ENCODE measurements around the gene PRR20G. TPM values are rescaled to one million over a fixed set of nuclear protein-coding genes. Genes with fewer than 3 reads are reported as not detected.

PRR20G gene
- total and polyA plus RNA-seq, 8 donors, result not detected

- intact Hi-C loops (cut with DNase I), result loop anchor here in 1 of 2 donors (10.0 kb wide), 1 partner anchor 208 kb away; no protein-coding TSS in a partner anchor
- DNase-seq, result no peak
These were observed 31.0 kb downstream of the PRR20G start for GRCh38 chr3:127256733-127257271.

GRCh38 chr3:127256138-127256537 is 31.7 kb downstream of the PRR20G start:
- intact Hi-C loops (cut with DNase I), result loop anchor here in 1 of 2 donors (10.0 kb wide), 1 partner anchor 209 kb away; no protein-coding TSS in a partner anchor
- Histone ChIP-seq H3K4me3 (no peak overlapping the region), H3K27ac (no peak overlapping the region), H3K36me3 (no peaks in the 10 kb centered on the region), H3K9me3 (no peaks in the 10 kb centered on the region), H3K27me3 (no peaks in the 10 kb centered on the region), H3K4me1 (no peaks in the 10 kb centered on the region)
- no peak for TF ChIP-seq CTCF (IDR thresholded peaks at IDR 0.05)
- ATAC-seq, result no peak
- DNase-seq, result no peak

More at GRCh38 chr3:127256733-127257271, 31.0 kb downstream of the PRR20G start:
- H3K27ac ChIP-seq, result no peak overlapping the region
- no peak for TF ChIP-seq CTCF (IDR thresholded peaks at IDR 0.05)
- no peaks in the 10 kb centered on the region for H3K4me1 ChIP-seq
- H3K9me3 ChIP-seq, result no peaks in the 10 kb centered on the region
- no peak for ATAC-seq
- no peaks in the 10 kb centered on the region for H3K36me3 ChIP-seq
- H3K4me3 ChIP-seq, result no peak overlapping the region
- no peaks in the 10 kb centered on the region for H3K27me3 ChIP-seq

- no peaks in the 10 kb centered on the region for H3K36me3 ChIP-seq
- no peaks in the 10 kb centered on the region for H3K9me3 ChIP-seq
- no peaks in the 10 kb centered on the region for H3K4me1 ChIP-seq
- no peaks in the 10 kb centered on the region for H3K27me3 ChIP-seq
- intact Hi-C loops (cut with DNase I), result loop anchor here in 1 of 2 donors (10.0 kb wide), 1 partner anchor 209 kb away; no protein-coding TSS in a partner anchor
- H3K27ac ChIP-seq, result no peak overlapping the region
- ATAC-seq (no peak), DNase-seq (no peak)
- TF ChIP-seq CTCF (IDR thresholded peaks at IDR 0.05), result no peak
- no peak overlapping the region for H3K4me3 ChIP-seq
These were observed 32.3 kb downstream of the PRR20G start for GRCh38 chr3:127255516-127255915.

- Histone ChIP-seq H3K36me3 (no peaks in the 10 kb centered on the region), H3K4me3 (no peak overlapping the region), H3K4me1 (no peaks in the 10 kb centered on the region), H3K27ac (no peak overlapping the region), H3K27me3 (no peaks in the 10 kb centered on the region), H3K9me3 (peaks cover 0 to 6% of the 10 kb centered on the region in 2 donors)
- DNase-seq (peak in 1 of 4 donors; percentile 60), ATAC-seq (peak; percentile 61)
- intact Hi-C loops (cut with DNase I), result loop anchor here in 1 of 2 donors (10.0 kb wide), 1 partner anchor 210 kb away; no protein-coding TSS in a partner anchor
- TF ChIP-seq CTCF (IDR thresholded peaks at IDR 0.05), result peak in 1 of 2 donors; percentile 18
These were observed 33.1 kb downstream of the PRR20G start for GRCh38 chr3:127254730-127255129.

- H3K4me3 ChIP-seq, result no peak overlapping the region
- H3K4me1 ChIP-seq, result no peaks in the 10 kb centered on the region
- no peak for TF ChIP-seq CTCF (IDR thresholded peaks at IDR 0.05)
- no peaks in the 10 kb centered on the region for H3K27me3 ChIP-seq
- no peak overlapping the region for H3K27ac ChIP-seq
- no peaks in the 10 kb centered on the region for H3K36me3 ChIP-seq
- peaks cover 0 to 10% of the 10 kb centered on the region in 2 donors for H3K9me3 ChIP-seq
- DNase-seq, result no peak
- intact Hi-C loops (cut with DNase I), result loop anchor here in 1 of 2 donors (10.0 kb wide), 1 partner anchor 211 kb away; no protein-coding TSS in a partner anchor
- ATAC-seq, result no peak
These were observed 33.7 kb downstream of the PRR20G start for GRCh38 chr3:127254033-127254644.
